Mammary epithelial cell (primary cell): ENCODE results near the gene PAF1.

Experiments used
- EZH2 ChIP-seq: IDR thresholded peaks from 2 replicates; pipeline ENCODE4 v1.6.1; 2012; ENCODE audit warnings: low read length, inconsistent platforms, borderline replicate concordance
- TF ChIP-seq, protein P1 (sequence below), 2 donors: IDR thresholded peaks in 1 of 2; conservative IDR thresholded peaks in 1 of 2; 2 replicates each; pipeline ENCODE4 v1.5.1; 2011 to 2012; ENCODE audit warnings: inconsistent platforms in 2 of 2, low read length in 2 of 2, mild to moderate bottlenecking in 2 of 2, control low read depth in 1 of 2, low read depth in 1 of 2; ENCODE audit not compliant: insufficient read depth in 1 of 2; ENCODE audit errors: extremely low read depth in 1 of 2

GRCh38 chr19:39352381-39353255 lies 38.3 kb downstream of the PAF1 start:
- TF ChIP-seq EZH2: no peak
- TF ChIP-seq, protein P1, sequence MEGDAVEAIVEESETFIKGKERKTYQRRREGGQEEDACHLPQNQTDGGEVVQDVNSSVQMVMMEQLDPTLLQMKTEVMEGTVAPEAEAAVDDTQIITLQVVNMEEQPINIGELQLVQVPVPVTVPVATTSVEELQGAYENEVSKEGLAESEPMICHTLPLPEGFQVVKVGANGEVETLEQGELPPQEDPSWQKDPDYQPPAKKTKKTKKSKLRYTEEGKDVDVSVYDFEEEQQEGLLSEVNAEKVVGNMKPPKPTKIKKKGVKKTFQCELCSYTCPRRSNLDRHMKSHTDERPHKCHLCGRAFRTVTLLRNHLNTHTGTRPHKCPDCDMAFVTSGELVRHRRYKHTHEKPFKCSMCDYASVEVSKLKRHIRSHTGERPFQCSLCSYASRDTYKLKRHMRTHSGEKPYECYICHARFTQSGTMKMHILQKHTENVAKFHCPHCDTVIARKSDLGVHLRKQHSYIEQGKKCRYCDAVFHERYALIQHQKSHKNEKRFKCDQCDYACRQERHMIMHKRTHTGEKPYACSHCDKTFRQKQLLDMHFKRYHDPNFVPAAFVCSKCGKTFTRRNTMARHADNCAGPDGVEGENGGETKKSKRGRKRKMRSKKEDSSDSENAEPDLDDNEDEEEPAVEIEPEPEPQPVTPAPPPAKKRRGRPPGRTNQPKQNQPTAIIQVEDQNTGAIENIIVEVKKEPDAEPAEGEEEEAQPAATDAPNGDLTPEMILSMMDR (conservative IDR thresholded peaks at IDR 0.05 in 1 of 2, IDR thresholded peaks at IDR 0.05 in 1 of 2; ENCODE audit: extremely low read depth in 1 of 2, insufficient read depth in 1 of 2, low read depth in 1 of 2, low read length in 2 of 2): no peak
